Endothelial cell (in vitro differentiated cells): ENCODE measurements around the gene DEPP1. TPM values are rescaled to one million over a fixed set of nuclear protein-coding genes. Genes with fewer than 3 reads are reported as not detected.

Experiments used
- DNase-seq: peaks from one replicate; pipeline ENCODE4 v3.0.0; 2021; ENCODE audit warnings: low spot score
- H3K27ac Mint-ChIP-seq: one replicate; pipeline ENCODE4 v1.8.0; 2021; ENCODE audit warnings: mixed read lengths, inconsistent platforms; ENCODE audit not compliant: unreplicated experiment
- H3K27me3 Mint-ChIP-seq: one replicate; pipeline ENCODE4 v1.8.0; 2021; ENCODE audit warnings: mild to moderate bottlenecking, moderate library complexity, mixed read lengths, inconsistent platforms; ENCODE audit not compliant: unreplicated experiment
- H3K36me3 Mint-ChIP-seq: one replicate; pipeline ENCODE4 v1.8.0; 2021; ENCODE audit warnings: mild to moderate bottlenecking, low read depth, mixed read lengths, inconsistent platforms; ENCODE audit not compliant: unreplicated experiment
- H3K4me1 Mint-ChIP-seq: one replicate; pipeline ENCODE4 v1.8.0; 2021; ENCODE audit warnings: mild to moderate bottlenecking, mixed read lengths, inconsistent platforms; ENCODE audit not compliant: unreplicated experiment
- H3K4me3 Mint-ChIP-seq: one replicate; pipeline ENCODE4 v1.8.0; 2021; ENCODE audit warnings: mild to moderate bottlenecking, mixed read lengths, inconsistent platforms; ENCODE audit not compliant: unreplicated experiment
- H3K9me3 Mint-ChIP-seq: one replicate; pipeline ENCODE4 v1.8.0; 2021; ENCODE audit warnings: mixed read lengths, inconsistent platforms; ENCODE audit not compliant: unreplicated experiment
- CTCF ChIP-seq: fragments of 200-600 bp; sonication (generic); IDR thresholded peaks from one replicate; pipeline ENCODE4 v1.5.0; 2021; ENCODE audit warnings: antibody characterized with exemption; ENCODE audit not compliant: unreplicated experiment
- total RNA-seq: library from RNA; stranded (reverse); fragmentation: NEBNext Ultra II Directional; extraction: Animal tissue kit (Norgen Biotek cat#: 25700); gene quantifications from one replicate; pipeline ENCODE4 v1.2.1, GENCODE V29; 2021; ENCODE audit not compliant: unreplicated experiment

The DEPP1 gene
- total RNA-seq, 1 donor from 2014 or later, result 22.5 TPM

GRCh38 chr10:44954042-44954441, 24.6 kb downstream of the DEPP1 start:
- H3K4me1 Mint-ChIP-seq, result peaks cover 19% of the 10 kb centered on the region

GRCh38 chr10:44952779-44953231, 25.8 kb downstream of the DEPP1 start:
- peak overlapping the region; percentile 52 for H3K27ac Mint-ChIP-seq
- TF ChIP-seq CTCF, result no peak
- no peak for DNase-seq

More at GRCh38 chr10:44954042-44954441, 24.6 kb downstream of the DEPP1 start:
- Mint-ChIP-seq H3K9me3 (peaks cover 4% of the 10 kb centered on the region), H3K27ac (no peak overlapping the region), H3K36me3 (peaks cover 9% of the 10 kb centered on the region), H3K4me3 (no peak overlapping the region), H3K27me3 (peaks cover 6% of the 10 kb centered on the region)
- no peak for TF ChIP-seq CTCF
- DNase-seq, result no peak

GRCh38 chr10:44951576-44952226, 26.9 kb downstream of the DEPP1 start:
- Mint-ChIP-seq H3K4me3 (no peak overlapping the region), H3K27ac (no peak overlapping the region), H3K36me3 (peaks cover 5% of the 10 kb centered on the region), H3K27me3 (peaks cover 4% of the 10 kb centered on the region), H3K4me1 (peaks cover 21% of the 10 kb centered on the region), H3K9me3 (peaks cover 4% of the 10 kb centered on the region)
- DNase-seq, result no peak
- TF ChIP-seq CTCF, result no peak

More at GRCh38 chr10:44952779-44953231, 25.8 kb downstream of the DEPP1 start:
- peaks cover 4% of the 10 kb centered on the region for H3K9me3 Mint-ChIP-seq
- H3K4me1 Mint-ChIP-seq, result peaks cover 16% of the 10 kb centered on the region
- peaks cover 4% of the 10 kb centered on the region for H3K27me3 Mint-ChIP-seq
- no peak overlapping the region for H3K4me3 Mint-ChIP-seq
- H3K36me3 Mint-ChIP-seq, result peaks cover 9% of the 10 kb centered on the region

- Mint-ChIP-seq H3K4me3 (no peak overlapping the region), H3K4me1 (peaks cover 24% of the 10 kb centered on the region), H3K36me3 (no peaks in the 10 kb centered on the region), H3K27ac (no peak overlapping the region), H3K9me3 (no peaks in the 10 kb centered on the region), H3K27me3 (peaks cover 4% of the 10 kb centered on the region)
- no peak for DNase-seq
- no peak for TF ChIP-seq CTCF
Observed at GRCh38 chr10:44950326-44951225, 28.0 kb downstream of the DEPP1 start.

- no peak for TF ChIP-seq CTCF
- no peak for DNase-seq
- no peaks in the 10 kb centered on the region for H3K9me3 Mint-ChIP-seq
- H3K4me3 Mint-ChIP-seq, result no peak overlapping the region
- no peak overlapping the region for H3K27ac Mint-ChIP-seq
- H3K4me1 Mint-ChIP-seq, result peaks cover 24% of the 10 kb centered on the region
- no peaks in the 10 kb centered on the region for H3K36me3 Mint-ChIP-seq
- peaks cover 4% of the 10 kb centered on the region for H3K27me3 Mint-ChIP-seq
Observed at GRCh38 chr10:44949915-44950314, 28.7 kb downstream of the DEPP1 start.
